Fibroblast of skin of left biceps (primary cell): ENCODE data around the gene ITPKB.
"Not testable (repeated sequence)": the region's sequence is repeated elsewhere in the genome, so short reads cannot be mapped to it uniquely, and the experiment has no call there.

Source experiments
- DNase-seq, 2 experiments: peaks; one replicate each; pipeline ENCODE4 v3.0.0-alpha.2; 2013; ENCODE audit warnings: low read depth in 2 of 2

ITPKB gene

DNA sequence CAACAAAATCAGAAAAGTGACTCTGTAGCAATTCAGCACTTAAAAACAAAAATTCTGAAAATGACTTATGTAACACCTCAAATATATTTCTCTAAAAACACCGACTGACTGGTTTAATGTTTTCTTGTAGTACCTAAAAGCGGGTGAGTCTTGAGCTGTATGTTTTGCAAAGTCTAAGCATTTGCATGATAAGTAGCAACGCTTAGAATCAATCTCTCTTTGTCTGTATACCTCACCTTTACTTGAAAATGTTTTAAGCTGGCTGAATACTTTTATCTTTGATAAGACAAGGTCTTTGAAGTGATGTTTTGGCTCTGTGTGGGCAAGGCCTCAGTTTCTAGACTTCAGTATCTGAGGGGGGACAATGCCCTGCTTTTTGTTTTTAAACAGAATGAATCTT lies 8.2 kb downstream of the ITPKB start:
- DNase-seq = no peak

DNA sequence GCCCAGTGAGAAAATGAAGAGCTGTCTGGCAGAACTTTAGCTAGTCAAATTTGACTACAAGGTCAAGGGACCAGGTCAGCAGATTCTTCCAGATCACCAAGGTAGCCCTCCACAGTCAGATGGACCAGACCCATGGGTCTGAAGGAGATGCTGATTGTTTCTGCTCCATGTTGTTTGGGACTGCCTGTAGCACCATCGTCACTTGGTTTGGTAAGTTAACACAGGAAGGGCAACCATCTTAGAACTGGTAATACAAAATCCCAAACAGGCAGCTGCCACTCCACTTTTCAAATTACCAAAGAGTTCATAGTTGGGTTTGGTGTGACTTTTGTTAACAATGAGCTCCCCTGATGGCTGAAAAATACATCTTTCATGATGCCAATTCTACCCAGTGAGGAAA lies 9.0 kb downstream of the ITPKB start:
- no peak for DNase-seq

DNA sequence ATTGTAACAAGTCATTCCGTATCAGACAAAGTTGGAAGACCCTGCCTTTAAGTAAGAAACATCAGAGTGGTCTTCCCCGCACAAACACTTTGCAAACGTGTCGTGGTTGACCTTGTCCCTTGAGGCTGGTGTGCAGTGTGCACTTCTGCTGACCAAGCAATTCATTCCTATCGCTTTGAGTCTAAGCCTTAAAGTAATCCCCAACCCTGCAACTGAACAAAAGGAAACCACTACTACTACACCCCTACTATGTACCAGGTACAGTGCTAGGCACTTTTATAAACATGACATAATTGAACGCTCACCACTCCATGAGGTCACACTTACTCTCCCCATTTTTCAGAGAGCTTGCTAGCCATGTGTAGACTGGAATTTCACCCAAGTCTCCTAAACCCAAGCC lies 10.6 kb downstream of the ITPKB start:
- no peak for DNase-seq

DNA sequence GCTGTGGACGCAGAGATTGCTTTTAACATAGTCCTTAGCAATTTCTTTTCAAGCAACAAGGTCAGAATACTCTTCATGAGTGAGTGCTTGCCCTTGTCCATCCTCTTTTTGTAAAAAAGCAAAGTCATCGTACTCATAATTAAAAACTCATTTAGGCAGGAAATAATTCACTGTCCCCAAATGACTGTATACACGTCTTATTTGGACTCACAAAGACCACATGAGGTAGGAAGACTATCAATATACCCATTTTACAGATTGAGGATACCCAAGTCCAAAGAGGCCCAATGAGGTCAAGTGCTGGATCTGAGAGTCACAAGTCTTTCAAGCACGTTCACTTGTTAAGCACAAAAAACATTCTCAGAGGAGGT lies 13.2 kb downstream of the ITPKB start:
- DNase-seq = no peak

DNA sequence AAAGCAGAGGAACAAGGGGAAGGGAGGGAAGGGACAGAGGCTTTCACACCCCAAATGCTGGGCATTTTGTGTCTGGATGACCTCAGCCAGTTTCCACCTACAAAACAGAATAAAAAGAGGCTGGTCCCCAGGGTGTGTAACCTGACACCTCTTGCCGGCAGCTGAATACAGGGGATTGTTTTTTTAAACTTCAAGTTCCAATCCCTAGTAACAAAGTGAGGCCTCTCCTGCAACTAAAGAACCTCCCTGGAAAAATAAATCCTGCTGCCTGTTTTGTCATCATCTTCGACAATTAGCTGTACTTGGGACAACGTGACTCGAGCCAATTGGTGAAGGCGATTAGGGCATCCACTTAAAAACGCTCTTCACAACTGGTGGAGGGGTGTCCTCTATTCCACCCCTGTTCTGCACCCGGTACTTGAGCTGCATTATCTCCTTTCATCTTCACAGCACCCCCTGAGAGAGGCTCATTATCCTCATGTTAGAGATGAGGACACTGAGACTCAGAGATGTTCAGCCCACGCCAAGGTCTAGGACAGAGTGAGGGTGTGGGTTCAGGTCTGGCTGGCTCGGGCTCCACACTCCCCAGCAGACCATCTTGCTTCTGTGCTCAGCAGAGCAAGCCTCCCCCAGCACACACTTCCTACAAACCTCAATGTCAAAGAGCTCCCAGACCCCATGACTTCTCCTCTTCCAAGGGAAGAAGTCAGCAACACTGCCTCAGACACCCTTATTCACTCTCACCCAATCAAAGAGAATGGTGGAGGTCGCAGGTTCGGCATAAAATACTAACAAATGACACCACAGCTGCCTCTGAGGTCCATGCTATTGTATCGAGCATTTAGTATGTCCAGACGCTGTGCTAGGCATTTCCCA lies 15.2 kb downstream of the ITPKB start:
- DNase-seq = no peak

DNA sequence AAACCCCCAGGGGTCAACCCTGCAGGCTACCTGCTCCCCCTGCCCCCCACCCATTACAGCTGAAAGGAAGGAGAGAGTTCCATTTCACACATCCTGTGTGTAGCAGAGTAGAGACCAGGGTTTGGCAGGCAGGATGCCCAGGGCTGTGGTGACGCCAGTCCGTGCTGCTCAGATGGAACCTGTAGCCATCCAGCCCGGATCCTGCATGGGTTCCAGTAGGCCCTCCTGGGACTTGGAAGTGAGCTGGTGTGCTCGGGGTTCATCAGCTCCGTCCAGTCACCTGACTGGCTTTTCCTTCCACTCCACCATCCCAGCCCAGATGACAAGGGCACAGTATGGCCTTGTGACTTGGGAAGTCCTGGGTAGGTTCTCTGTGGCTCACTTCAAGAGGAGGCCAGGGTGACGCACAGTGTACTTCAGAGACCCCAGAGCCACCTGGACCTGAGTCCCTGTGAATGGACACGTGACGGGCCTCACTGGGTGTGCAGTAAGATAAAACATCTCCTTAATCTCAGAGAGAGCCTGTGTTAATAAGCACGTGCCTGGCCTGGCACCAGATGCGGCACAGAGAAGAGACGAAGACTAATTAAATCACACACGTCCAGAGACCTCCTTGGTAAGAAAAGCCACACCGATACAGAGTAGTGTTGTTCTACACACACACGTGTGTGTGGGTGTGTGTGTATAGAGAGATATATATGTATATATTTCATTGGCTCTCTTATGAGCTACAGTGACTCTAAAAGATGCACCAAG lies 16.0 kb downstream of the ITPKB start:
- DNase-seq = no peak

DNA sequence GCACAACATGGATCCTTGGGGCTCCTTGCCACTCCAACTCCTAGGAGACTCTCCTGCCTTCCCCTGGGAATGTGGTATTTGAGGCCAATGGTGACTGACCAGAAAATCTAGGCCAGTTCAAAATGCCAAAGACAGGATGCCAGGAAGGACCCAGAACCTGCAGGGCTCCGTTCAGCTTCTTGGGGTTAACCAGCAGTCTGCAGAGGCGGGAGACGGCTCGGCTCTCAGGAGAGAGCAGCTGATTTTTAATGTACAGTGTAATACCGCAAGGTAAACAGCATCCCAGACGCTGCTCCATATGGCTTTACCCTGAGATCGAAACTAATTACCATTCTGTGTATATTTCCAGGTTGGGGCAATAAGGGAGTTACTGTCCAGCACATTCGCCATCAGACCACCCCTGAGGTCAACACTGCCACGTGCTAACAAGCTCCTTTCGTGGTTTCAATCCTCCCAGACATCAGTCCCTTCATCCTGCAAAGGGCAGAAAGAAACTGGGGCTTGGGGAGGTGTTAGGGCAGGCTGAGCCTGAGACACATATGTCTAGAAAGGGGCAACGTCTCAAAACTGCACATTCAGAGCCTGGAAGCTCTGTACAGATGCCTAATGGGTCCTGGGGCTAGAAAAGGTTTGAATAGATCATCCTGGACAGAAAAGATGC lies 16.7 kb downstream of the ITPKB start:
- DNase-seq = no peak

DNA sequence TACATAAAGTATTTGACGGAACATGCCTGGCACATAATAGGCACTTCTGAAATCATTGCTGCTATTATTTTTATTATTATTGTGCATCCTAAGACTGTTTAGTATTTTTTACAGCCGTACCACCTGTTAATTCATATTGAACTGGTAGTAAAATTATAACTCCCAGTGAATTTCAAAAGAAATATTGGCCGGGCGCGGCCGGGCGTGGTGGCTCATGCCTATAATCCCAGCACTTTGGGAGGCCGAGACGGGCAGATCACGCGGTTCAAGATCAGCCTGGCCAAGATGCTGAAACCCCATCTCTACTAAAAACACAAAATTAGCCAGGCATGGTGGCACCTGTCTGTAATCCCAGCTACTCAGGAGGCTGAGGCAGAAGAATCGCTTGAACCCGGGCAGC lies 18.5 kb downstream of the ITPKB start:
- not testable (repeated sequence) for DNase-seq

DNA sequence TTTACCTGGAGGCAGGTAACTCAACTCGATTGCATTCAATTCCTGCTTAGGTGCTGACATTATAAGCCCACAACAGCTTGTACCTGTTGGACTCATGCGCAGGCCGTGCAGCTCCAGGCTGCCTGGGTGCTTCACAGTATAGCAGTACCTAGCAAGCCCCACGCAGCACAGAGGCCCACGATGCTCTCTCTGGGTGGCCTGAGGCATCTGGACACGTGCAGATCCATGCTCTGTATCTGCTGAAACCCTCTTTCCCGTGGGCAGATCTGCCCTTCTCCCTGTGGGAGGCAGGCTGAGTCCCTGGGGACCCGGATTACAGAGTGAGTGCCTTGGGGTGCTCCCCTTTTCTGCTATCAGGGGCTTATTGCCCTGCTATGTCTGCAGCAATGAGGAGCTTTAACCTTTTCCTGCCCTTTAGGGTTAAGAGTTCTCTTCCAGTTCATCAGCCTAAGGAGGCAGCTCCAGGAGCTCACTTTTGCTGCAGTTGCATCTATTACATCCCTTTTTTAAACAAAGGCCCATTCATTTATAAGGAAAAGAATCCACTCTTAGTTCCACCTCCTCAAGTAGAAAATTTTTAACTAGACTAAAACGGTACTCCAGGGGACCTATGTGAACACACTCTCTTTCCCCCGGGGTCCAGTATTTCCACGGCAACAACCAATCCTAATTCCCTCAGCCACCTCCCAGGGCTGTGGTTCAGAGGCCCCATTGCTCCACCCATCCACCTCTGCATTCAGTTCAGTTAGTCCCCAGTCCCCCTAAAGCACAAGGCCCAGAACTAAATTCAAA lies 19.3 kb downstream of the ITPKB start:
- DNase-seq = no peak

DNA sequence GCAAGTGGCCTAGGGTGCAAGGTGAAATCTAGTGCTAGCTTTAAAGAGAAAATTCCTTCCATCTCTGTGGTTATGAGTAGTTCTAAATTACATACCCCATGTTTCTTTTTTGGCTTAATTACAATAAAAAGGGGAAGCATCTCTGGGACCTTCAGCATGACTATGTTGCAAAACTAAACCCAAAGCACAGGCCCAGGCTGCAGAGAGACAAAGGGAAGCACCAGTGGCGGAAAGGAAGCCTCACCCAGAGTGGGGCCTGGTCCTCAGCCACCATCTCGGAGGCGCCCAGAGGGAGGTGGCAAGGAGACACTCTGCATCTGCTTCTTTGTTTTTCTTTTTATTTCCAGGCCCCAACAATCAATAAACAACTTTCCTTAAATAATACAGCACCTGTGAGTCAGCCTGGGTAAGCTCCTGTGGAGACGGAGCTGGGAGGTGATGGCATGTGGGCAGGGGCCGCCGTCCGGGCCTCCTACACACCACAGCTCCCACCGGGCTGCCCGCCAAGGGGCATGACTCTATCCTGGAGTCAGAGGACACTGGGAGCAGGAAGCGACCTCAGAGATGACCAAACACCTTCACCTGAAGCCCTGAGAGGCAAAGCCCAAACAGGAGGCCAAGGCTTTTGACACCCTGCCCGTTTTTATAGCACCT lies 21.7 kb downstream of the ITPKB start:
- no peak for DNase-seq

DNA sequence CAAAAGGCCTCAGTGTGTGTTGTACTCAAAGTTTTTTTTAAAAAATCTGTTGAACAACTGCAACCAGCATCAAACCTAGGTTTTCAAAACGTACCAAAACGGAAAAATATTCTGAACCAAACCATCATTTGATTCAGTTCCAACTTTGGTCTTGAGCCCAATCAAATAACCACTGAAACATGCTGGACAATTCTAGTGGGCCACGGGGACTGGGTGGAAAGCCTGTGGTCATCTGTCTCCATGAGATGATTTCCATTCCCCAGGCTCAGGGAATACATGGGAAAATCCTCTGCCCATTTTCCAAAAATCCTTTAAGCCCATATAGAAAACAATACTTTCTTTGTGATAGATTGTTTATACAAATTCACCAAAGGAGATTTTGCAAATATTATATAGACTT lies 22.5 kb downstream of the ITPKB start:
- DNase-seq = no peak

DNA sequence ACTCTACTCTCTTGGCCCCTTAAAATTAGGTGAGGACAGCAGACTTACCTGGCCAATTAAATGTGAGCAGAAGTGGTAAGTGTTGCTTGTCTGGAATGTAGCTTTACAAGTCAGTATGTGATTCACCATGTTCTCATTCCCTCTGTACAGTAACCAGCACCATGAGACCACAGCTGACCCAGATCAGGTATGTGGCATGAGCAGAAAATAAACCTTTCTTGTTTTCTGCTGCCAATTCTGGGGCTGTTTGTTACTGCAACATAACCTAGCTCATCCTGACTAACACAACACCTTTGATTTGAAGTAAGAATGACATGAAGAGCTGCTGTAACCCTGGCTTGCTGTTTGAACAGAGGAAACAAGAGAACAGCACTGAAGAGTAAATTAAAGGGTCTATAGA lies 24.9 kb downstream of the ITPKB start:
- no peak for DNase-seq

DNA sequence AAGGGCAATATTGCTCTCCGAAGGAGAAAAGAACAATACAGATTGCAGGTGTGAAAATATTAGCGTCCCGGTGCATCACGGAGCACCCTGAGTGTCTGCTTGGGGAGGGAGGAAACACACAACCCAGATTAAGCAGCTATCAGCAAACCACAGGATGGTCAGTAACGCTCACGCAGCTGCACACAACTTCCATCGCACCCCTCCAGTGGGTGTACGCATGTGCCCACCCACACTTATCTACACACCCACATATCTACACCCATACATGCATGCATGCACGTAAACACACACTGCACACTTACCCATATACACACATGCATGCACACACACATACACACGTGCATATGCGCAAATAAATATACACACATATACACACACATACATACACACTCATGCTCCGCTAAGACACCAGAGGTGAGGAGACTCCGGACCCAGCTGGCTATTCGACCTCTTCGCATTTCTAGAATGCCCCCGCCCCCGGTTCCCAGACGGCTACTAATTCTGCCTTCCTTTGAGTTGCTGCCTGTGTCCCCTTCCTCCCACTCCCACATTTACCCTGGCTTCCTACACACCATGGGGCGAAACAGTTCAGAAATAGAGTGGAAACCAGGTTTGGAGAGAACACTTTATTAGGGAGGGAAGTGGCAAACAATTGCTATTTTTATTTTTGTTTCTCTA lies 26.2 kb downstream of the ITPKB start:
- no peak for DNase-seq

DNA sequence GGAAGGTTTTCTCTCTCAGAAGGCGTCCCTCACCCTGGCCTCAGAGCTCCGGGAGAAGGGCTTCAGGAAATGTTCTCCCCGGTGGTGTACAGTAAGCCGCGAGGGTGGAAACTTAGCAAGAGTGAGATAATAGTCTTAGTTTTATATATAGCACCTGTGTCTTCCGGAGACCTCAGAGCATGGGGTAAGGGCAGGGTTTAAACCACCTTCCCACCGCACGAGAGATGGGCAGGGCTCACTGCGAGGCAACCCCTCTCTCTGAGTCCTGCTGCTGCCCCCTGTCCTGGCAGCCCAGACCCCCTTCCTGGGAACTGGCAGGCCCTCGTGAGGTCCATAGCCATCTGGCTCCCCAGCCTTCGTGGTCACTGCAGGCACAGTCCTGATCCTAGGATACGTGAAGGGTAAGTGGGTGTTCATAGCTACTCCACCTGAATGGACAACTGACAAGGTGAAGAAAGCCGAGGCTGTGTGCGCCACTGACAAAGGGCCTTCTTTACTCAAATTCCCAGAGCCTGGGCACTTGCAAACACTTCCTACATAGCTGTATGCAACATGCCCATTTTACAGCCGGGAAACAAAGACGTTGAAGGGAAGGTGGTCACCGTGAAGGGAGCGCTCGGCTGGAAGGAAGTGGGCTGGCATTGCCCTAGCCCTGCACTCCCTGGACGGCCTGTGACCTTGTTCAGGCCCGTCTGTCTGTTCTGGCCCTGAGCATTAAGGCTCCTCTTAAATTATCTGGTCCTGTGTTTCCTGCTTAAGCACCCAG lies 26.9 kb downstream of the ITPKB start:
- DNase-seq = no peak

DNA sequence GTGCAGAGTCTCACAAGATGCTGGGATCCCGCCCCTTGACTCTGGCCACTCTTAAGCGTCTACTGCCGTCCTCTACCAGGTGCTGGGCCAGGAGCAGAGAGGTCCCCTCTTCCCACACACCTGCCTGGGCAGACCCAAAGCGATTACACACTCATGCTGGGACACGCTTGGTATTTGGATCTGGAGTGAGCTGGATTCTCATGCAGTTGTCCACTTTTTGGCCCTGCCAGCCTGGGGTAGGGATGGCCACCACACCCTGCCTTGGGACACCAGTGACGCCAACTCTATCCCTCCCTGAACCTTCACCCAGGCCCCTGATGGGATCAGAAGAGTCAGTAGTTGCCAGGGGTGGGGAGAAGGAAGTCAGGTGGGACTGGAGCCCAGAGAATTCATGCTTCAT lies 28.6 kb downstream of the ITPKB start:
- DNase-seq = no peak

DNA sequence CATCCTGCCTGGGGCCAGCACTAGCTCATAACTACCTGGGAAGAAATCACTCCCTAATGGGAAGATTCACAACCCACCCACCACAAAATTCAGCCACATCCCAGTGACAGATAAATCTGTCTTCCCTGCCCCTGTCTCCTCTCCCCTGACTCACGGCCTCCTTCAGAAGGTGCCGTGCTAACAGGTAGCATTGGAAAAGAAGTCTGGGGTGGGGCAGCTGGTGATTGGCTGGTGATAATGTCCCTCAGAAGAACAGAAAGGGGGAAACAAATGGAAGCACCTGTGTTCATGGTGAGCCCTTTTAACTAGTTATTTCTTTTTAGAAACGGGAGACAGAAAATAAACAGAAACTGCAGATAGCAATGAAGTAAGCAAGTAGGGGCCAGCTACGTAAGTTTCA lies 29.1 kb downstream of the ITPKB start:
- DNase-seq = no peak

DNA sequence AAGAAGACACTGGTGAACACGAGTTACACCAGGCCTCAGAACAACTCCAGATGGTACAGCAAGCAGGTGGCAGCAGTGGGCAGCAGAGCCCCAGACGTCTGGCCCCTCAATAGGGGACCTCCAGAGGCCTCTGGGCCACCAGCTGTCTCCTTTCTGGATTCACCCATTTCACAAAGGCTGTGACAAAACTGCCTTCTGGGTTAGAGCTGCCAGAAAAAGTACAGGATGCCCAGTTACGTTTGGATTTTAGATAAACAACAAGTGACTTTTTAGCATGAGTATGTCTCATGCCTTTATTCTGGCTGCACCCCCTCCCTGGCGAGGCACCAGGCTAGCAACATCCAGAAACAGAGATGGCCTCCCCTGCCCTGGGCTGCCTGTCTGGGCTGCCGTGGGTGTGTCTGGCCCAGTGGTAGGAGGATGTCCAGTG lies 30.1 kb downstream of the ITPKB start:
- no peak for DNase-seq

DNA sequence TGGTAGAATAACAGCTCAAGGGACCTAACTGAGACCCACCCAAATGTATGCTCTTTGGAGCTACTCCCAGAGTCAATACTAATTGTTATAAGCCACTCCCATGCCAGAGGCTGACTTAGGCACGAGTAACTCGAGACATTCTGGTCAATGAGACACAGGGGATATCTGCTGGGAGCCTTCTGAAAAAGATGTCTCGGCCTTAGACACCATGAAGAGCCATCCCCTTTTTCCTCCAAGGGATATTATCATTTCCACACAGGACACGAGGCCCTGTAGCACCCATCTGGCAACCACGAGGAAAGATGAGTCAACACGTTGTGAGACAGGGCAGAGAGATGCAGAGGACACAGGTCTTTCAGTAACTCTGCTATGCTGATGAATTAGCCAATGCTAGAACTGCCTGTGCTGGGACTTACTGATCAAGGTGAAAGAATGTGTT lies 30.7 kb downstream of the ITPKB start:
- no peak for DNase-seq

DNA sequence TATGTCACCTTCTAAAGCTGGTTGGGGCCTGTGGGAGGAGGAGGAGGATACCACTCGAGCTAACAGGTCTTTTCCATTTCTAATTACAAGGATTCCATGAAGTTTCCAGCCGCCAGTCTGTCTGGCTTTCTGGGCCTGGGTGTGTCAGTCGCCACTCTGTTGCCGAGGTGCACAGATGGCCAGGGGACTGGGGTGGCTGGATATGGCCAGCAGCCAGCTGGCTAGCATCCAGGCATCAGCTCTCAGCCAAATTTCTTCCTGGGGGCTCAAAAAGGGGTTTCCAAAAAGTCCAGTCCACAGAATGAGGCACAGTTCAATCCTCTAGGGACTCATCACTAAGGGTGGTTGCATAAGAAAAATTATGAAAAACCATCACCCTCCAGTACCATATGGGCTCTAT lies 32.4 kb downstream of the ITPKB start:
- DNase-seq = no peak
